GM18858 (cell line): ENCODE results near the gene CHERP.
"Not testable (repeated sequence)": the region's sequence is repeated elsewhere in the genome, so short reads cannot be mapped to it uniquely, and the experiment has no call there.

Source experiments
- ATAC-seq: cut with Tn5 transposase; IDR thresholded peaks from one replicate; pipeline ENCODE4 v1.9.1; 2021; ENCODE audit not compliant: unreplicated experiment

CHERP gene

DNA sequence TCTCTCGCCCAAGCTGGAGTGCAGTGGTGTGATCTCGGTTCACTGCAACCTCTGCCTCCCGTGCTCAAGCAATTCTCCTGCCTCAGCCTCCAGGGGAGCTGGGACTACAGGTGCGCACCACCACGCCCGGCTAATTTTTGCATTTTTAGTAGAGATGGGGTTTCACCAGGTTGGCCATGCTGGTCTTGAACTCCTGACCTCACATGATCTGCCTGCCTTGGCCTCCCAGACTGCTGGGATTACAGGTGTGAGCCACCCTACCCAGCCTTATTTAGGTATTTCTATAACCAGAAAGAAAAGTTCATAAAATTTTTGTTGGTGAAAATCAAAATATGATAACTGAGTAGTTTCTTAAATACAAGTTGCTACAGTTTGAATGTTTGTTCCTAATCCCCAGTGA, 1.5 kb upstream of the CHERP start:
- ATAC-seq, result not testable (repeated sequence)

DNA sequence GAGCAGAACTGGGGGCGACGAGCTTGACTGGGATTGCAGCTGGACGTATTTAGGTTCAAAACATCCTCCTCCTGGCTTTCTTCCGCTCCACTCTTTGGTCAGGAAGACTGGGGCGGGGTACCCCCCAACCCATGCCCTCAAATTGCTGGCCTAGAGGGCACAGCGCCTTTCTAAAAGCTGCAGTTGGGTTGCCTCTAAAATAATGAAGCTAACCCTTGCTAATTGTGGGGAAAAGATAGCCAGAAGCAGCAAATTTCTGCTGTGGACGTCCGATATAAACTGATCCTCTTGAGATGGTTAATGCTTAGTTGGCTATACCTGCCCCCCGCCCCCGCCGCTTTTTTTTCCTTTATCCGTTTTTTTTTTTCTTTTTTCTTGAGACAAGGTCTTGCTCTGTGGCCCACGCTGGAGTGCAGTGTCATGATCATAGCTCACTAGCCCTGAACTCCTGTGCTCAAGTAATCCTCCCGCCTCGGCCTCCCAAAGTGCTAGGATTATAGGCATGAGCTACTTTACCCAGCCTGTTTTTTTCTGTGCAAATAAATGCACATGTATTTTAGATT, 754 bp upstream of the CHERP start:
- no peak for ATAC-seq

DNA sequence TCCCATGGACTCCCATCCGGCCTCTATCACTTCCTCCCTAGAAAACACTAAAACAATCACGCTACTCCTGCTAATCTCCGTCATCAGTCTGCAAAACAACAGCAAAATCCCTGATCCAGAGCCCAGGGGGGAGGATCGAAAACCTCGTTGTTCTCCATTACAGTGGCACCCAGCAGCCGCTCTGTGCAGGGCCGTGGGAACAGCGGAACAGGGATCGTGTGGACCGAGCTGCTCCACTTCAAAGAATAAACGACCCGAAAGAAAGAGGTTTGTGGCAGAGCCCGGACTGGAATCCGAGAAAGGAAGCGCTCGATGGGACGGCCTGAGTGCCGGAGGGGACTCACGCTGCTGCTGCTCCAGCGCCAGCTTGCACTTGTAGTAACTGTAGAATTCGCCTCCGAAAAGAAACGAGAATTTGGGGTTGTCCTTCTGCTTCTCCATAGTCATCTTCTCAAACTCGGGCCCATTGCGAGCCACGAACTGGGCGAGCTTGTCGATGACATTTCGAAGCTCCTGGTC, 652 bp downstream of the CHERP start:
- no peak for ATAC-seq

DNA sequence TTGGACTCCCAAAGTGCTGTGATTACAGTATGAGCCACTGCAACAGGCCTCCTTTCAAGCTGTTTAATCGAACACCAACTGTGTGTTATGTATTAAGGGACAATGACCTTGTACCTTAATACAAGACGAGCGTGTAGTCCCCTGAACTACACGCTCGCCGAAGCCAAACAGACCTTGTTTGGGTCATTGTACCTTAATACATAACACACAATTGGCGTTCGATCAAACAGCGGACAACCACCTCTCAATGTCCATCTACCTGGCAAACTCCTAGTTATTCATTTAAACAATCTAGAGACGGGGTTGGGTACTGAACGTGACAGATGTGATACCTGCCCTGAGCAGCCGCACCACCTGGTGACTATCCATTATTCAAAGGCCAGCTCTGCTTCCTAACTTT, 1.3 kb downstream of the CHERP start:
- no peak for ATAC-seq

DNA sequence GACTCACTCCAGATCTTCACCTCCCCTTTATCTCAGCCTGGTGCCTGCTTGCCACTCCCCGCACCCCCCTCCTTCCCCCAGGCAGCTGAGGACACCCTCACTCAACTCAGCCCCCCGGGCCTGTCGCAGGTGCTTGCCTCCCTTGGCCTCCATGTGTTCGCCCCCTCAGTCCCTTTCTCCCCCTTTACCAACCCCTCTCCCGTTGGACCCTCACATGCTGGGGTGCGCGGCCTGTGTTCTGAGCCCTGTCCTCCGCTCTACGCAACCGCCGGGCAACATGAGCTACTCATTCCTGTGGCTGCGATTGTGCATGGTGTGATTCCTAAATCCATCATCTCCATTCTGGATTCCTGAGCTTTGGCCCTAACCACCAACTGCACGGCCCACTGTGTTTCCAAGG, 5.1 kb downstream of the CHERP start:
- no peak for ATAC-seq

DNA sequence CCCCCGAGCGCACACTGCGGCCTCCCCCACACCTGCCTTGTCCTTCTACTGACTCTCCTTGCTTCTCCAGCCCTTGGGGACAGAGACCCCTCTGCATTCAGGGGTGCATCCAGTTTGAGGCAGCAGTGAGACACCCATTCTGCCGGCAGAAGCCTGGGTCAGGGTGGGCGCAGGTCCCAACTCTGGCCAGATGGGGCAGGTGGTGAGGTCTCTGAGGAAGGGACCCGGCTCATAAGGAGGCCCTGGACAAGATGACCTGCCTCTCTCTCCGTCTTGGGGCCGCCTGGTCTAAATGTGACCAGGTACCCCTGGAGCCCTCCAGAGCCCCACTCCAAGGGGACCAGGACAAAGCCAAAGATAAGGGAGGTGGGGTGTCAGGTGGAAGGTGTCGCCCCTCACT, 6.1 kb downstream of the CHERP start:
- ATAC-seq, result no peak

DNA sequence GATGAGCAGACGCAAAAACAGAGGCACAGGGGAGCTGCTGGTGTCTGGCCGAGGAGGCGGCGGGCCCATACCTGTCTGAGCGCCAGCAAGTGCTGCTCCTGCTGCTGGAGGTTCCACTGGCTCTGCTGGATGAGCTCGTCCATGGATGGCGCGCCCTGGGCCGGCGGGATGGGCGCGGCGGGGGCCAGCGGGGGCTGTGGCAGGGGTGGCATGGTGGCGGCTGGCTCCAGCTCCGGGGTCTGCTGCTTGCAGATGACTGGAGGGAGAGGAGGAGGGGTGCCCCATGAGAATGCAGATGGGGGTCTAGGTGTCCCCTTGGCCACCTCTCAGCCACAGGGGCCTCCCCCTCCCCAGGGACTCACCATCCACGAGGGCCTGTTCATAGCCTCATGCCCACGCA, 6.9 kb downstream of the CHERP start:
- ATAC-seq, result no peak

DNA sequence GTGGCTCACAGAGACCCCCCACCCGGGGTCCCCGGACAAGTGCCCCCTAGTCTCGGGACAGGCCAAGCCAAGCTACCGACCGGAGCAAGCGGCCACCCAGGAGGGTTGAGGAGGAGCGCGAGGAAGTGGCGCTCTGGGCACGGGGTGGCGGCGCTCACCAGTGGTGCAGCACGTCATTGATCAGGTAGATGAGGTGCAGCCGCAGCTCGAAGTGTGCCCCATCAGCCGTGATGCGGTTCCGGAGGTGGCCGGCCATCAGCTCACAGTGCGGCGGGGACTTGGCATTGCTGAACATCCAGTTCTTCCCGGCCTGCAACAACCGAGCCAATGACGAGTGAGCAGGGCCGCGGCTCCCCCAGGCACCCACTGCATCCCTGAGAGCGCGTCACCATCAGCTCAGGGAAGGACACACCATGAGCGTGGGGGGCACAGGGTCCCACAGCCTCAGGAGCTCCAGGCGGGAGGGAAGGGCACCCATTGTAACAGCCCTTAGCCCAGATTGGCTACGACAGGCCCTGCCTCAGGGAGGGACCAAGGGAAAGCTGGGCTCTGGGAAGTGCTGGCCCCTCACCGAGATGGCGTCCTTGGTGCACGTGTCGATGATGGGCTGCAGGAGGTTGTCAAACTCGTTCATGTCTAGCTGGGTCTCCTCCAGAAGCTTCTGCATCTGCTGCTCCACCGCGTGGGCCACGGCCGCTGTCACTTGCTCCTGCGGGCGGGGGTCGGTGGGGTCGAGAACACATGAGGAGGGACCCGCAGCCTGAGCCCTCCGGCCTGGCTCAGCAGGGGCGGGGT, 9.6 kb downstream of the CHERP start:
- ATAC-seq, result no peak

DNA sequence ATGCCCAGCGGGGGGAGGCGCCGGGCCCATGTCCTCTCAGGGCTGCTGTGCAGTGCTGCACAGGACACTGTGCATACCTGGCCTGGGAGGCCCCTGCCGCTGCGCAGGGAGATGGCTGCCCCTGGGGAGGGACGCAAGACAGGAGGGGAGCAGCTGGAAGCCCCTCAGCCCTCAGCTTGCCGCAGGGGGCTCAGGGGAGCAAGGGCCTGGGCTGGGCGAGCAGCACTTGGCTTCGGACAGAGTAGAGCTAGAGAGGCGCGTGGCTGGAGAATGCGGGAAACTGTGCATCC, 10.9 kb downstream of the CHERP start:
- ATAC-seq, result no peak

DNA sequence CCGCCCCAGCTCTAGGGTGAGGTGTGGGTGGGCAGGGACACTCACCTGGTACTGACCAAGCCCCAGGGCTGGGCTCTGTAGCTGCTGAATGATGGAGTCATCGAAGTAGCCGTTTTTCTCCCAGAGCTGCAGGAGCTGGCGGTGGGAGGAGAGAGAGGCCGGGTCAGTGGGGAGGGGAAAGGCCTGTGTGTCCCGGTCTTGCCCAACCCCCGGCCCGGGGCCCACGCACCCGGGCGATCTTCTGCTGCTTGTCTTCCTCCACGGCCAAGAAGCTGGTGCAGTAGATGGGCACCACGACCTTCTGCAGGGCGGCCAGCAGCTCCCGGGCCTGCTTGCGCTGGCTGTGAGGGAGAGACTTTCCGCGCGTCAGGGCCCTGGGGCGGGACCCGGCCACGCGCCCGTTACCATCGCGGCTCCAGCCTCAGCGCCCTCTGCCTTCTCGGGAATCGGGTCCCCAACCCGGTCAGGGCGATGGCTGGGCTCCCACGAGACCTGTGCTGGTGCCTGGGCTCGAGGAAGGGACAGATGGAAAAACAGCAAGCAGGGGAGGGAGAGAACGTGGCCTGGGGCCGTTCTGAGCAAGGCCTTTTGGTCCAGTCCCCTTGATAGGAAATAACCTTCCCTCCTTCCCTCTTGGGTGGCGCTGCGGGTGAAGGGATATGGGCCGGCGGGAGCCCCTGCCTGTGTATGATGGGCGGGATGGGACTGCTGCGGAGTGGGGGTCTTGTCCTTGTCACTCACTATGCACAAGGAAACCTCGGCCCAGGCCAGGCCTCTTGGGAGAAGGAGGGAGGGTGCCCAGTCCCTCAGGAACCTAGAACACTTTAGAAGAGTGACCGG, 11.5 kb downstream of the CHERP start:
- no peak for ATAC-seq

DNA sequence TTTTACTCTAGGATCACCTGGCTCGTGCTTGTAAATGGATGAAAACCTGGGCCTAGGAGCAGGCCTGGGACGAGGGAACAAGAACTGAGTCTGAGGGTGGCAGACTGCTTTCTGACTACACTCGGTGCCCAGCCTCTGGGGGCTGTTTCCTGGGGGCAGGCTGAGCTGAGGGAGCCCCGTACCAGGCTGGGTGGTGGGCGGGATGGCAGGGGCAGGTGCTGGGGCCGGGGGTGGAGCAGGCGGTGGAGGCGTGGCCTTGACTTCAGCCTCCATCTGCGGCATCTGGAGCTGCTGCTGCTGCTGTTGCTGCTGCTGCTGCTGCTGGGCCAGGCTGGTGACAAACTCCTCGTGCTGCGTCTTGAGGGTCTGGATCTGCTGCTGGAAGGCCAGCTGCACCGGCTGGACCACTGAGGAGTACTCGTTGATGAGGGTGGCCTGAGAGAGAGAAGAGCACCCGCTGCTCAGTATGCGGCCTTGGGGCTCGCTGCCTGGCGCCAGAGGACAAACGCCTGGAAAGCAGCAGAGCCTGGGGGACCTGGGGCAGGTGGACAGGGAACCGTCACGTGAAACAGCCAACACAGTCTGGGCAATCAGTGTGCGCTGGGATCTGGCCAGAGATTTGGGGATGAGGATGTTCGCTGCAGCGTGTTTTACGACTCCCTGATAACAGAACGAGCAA, 12.6 kb downstream of the CHERP start:
- no peak for ATAC-seq

DNA sequence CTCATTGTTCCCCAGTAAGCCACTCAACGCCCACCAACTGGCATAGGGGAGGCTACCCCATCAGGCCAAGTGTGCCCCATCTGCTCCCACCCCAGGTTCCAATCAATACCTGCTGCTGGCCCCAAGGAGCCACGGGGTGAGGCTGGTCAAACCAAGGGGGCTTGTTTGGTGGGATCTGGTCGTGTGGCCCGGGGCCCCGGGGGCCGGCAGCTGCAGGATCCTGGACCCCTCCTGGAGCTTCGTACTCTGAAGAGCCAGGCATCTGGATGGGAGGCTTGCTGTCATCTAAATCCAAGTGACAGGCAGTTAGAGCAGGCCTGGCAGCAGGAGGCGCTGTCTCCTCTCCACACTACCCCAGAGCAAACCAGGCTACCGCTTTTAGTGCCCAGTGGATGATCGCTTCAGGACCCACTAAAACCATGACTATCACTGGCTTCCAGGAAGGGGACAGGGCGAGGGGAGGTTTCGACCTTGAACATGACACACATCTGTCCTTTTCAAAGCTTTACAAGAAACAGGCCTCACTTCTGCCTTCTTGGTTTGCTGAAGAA, 14.2 kb downstream of the CHERP start:
- ATAC-seq, result no peak

DNA sequence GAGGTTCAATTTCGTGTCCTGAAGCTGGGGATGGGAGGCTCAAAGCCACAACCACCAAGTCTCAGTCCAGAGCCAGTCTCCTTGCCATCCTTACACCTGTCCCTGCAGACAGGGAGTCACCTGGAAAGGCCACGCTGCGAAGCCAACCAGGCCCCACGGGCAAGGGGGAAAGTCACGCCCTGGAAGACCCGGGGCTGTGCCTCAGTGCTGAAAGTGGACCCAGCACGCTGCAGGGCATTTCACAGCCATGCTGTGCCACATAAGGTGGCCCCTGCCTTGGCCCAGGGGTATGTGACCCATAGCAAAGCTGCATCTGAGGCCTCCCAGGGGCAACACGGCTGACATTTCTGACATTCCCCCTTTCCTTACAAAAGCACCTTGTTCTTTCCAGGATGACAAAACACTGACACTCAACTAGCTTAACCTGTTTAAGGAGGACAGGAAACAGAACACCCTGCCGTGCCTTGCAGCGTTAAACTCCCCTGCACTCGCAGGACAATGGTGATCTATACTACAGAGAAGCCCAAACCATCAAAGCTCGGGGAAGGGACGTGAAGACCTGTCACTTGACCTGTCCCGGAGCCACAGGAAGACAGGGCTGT, 14.8 kb downstream of the CHERP start:
- no peak for ATAC-seq

DNA sequence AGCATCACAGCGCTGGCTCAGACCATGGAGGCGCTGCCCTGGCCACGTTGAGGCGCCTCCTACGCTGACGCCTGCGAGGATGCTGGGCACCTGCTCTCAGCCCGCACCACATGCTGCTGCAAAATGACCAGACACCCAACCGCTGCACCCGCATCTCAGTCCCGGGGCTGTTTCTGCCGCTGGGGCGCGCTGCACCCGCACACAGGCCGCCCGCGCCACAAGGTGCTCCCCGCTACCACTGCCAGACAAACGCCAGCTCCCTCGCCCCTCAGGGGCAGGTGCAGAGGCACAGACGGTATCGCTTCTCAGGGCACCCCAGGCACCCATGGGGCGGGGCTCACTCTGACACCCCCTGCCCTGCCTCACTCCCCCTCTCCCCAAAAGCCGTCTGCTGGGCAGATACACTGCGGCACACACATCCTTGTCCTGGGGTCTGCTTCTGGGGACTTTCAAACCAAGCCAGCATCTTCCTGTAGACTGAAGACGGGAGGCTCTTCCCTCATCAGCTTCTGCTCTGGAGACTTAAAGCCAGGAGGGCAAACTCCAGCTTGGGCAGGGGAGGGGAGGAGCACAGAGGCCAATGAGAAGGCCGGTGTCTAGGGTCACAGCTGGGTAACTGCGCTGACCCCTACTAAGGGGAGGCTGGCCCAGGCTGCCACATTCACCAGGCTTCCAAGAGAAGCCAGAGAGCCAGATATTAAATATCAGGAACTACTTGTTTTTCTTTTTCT, 16.3 kb downstream of the CHERP start:
- no peak for ATAC-seq

DNA sequence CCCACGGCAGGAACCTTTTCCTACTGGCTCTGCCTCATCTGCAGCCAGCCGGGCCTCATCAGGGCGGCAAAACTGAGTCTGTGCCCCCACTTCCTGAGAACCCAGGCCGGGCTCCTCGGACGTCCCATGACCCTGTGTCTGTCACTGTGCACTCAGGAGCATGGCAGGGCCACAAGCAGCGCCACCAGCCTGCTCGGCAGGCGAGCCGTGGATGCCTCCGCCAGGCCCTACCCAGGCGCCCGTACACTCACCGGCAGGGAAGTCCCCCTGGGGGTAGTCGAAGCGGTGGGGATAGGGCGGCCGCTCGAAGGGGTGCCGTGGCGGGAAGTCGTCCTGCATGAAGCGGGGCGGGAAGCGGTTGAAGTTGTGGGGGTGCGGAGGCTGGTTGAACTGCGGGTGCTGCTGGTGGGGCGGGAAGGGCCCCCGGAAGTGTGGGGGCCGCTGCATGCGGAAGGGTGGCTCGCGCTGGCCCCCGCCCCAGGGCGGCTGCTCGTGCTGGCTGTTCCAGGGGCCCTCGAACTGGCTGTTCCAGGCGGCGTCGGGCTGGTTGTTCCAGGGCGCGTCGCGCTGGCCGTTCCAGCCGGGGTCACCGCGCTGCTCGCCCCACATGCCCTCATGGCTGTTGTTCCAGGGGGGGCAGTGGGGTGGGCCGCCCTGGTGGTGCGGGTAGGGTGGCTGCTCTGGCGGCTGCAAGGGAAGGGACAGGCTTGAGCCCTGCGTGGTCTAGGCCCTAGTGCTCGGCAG, 17.1 kb downstream of the CHERP start:
- ATAC-seq, result no peak

DNA sequence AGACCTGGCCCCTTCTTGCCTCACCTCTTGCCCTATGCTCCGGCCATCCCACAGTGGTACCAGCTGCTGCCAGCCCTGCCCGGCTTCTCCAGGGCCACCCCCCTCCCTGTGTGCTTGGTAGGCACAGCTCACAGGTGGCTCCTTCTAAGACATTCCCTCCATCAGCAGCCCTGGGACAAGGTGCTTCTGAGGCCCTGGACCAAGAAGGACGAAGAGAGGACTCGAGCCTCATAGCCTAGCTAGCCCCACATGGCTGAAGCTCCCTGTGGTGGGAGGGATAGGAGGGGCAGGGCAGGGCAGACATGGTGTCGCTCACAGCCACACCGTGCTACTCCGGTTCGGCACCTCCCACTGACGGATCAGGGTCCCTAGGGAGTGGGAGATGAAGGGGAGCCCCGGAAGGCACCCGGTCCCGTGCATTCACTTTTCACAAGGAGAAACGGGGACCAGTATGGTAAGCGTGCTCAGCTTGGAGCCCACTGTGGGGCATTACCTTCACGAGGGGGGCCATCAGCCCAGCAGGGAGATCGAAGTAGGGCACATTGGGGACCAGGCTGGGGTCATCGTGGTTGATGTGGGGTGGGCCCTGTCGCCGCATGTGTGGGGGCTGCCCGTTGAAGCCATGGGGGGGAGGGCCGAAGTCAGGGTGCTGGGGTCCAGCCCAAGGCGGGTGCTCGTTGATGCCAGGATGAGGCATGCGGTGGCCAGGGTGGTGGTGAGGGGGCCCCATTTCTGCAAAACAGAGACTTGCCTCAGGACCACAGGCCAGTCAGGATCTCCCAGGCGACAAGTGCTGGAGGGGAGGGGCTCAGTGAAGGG, 19.5 kb downstream of the CHERP start:
- no peak for ATAC-seq

DNA sequence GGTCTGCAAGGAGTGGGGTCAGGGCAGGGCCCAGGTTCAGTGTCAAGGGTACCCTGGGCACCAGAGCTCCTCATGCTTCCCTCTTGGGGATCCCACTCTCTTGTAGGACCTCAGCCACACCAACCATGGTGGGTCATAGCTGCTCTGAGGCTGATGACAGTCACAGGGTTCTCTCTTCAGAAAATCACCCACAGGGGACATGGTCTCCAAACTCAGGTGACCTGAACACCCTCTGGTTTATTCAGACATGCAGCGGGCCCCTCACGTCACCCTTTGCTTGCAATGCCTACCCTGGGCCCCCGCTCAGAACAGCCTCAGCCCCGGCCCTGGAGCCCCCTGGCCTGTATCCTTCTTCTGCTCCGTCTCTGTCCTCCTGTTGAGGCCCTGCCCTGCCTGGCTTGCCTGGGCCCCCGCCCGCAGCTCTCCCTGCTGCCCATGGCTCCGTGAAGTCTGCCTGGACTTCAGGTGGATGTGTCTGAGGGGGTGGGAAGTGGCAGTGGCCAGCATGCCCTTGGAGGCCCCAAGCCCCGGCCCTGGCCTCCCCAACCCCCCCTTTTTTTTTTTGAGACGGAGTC, 20.4 kb downstream of the CHERP start:
- no peak for ATAC-seq

DNA sequence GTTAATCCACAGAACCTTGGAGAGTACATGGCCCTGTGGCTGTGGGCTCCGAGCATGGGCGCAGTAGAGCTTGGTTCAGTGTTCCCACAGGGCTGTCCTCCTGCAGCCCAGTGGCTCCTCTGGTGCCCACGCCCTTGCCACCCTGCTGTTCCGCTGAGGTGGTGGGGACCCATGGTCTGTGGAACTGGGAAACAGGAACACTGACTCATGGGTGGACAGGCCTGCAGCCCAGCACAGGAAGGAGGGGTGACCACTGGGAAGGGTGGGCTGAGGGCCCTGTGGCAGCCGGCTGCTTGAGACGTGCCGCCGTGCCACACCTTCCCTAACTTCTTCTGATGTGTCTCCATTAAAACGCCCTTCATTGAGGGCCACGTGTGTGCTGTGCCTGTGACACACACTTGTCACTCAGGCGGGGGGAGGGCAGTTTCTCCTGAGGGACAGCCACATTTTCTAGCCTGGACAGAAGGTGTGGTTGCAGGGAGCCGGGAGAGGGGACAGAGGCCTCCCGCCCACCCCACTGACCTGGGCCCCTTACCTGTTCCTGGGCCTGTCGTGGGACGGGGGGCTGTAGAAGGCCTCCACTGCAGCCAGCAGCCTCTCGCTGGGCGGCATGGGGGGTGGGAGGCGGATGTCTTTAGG, 21.1 kb downstream of the CHERP start:
- ATAC-seq, result no peak
